ENCODE data around the gene TP53BP2. TPM values are rescaled to one million over a fixed set of nuclear protein-coding genes. Genes with fewer than 3 reads are reported as not detected.

Gene TP53BP2
- total RNA-seq, 6 donors from 2014 or later: 43.0 to 77.5 (median 61.8) TPM

DNA sequence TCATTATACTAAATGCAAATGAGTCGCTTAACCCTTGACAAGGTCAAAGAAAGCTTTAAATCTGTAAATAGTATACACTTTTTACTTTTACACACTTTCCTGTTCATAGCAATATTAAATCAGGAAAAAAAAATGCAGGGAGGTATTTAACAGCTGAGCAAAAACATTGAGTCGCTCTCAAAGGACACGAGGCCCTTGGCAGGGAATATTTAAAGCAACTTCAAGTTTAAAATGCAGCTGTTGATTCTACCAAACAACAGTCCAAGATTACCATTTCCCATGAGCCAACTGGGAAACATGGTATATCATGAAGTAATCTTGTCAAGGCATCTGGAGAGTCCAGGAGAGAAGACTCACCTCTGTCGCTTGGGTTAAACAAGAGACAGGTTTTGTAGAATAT, 70.7 kb downstream of the TP53BP2 start:
- H3K9me3 ChIP-seq: no peaks in the 10 kb centered on the region
- peaks cover 11 to 98% (median 68%) of the 10 kb centered on the region in 4 donors for H3K36me3 ChIP-seq
- peaks cover 27 to 36% (median 28%) of the 10 kb centered on the region in 4 donors for H3K4me1 ChIP-seq
- H3K27ac ChIP-seq: peak overlapping the region in 2 of 4 donors; percentile 42 to 66
- TF ChIP-seq POLR2A (IDR thresholded peaks at IDR 0.05): no peak
- no peak for DNase-seq
- H3K4me3 ChIP-seq: no peak overlapping the region
- 85 to 86% methylated on average over 4 of the region's 4 CpGs for WGBS, 2 donors
- peak in 1 of 2 donors; percentile 8 for ATAC-seq (ENCODE audit: low FRiP score in 2 of 2)
- H3K27me3 ChIP-seq: no peaks in the 10 kb centered on the region

- peaks cover 9 to 99% (median 74%) of the 10 kb centered on the region in 4 donors for H3K36me3 ChIP-seq
- H3K27ac ChIP-seq: peak overlapping the region in 2 of 4 donors; percentile 7 to 30
- WGBS, 2 donors: 96 to 98% methylated on average over 6 of the region's 6 CpGs
These were observed 71.5 kb downstream of the TP53BP2 start for GRCh38 chr1:223774134-223774814.

DNA sequence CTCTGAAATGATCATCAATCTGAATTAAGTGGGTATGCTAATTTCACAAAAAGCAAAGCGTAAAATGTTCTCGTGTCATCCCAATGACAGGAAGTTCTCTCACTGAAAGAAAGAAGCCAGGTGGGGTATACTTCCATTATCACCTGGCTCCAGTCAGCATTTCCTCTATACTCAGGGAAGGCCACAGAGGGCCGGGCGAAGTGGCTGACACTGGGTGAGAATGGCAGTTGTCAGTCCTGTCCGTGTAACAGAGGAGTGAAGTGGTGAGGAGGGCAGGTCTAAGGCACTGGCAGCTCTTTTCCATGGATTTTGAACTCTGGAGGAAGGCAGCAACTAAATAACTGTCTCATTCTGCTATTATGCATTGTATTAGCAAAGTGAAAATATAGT, 73.0 kb downstream of the TP53BP2 start:
- H3K27ac ChIP-seq: peak overlapping the region; percentile 61 to 76 (median 72)
- H3K27me3 ChIP-seq: no peaks in the 10 kb centered on the region
- DNase-seq (no peak), ATAC-seq (ENCODE audit: low FRiP score in 2 of 2) (no peak)
- peaks cover 27 to 36% (median 28%) of the 10 kb centered on the region in 4 donors for H3K4me1 ChIP-seq
- H3K36me3 ChIP-seq: peaks cover 9 to 89% (median 67%) of the 10 kb centered on the region in 4 donors
- TF ChIP-seq, protein P1, sequence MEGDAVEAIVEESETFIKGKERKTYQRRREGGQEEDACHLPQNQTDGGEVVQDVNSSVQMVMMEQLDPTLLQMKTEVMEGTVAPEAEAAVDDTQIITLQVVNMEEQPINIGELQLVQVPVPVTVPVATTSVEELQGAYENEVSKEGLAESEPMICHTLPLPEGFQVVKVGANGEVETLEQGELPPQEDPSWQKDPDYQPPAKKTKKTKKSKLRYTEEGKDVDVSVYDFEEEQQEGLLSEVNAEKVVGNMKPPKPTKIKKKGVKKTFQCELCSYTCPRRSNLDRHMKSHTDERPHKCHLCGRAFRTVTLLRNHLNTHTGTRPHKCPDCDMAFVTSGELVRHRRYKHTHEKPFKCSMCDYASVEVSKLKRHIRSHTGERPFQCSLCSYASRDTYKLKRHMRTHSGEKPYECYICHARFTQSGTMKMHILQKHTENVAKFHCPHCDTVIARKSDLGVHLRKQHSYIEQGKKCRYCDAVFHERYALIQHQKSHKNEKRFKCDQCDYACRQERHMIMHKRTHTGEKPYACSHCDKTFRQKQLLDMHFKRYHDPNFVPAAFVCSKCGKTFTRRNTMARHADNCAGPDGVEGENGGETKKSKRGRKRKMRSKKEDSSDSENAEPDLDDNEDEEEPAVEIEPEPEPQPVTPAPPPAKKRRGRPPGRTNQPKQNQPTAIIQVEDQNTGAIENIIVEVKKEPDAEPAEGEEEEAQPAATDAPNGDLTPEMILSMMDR (IDR thresholded peaks at IDR 0.05): no peak
- no peak for TF ChIP-seq EP300 (IDR thresholded peaks at IDR 0.05)
- no peak for TF ChIP-seq POLR2AphosphoS5 (IDR thresholded peaks at IDR 0.05)
- no peak for TF ChIP-seq POLR2A (IDR thresholded peaks at IDR 0.05)
- H3K9me3 ChIP-seq: no peaks in the 10 kb centered on the region
- 87 to 90% methylated on average over 5 of the region's 5 CpGs for WGBS, 2 donors
- H3K4me3 ChIP-seq: no peak overlapping the region

More at GRCh38 chr1:223774134-223774814, 71.5 kb downstream of the TP53BP2 start:
- DNase-seq: no peak
- Histone ChIP-seq H3K9me3 (no peaks in the 10 kb centered on the region), H3K4me1 (peaks cover 27 to 36% (median 28%) of the 10 kb centered on the region in 4 donors), H3K4me3 (no peak overlapping the region), H3K27me3 (no peaks in the 10 kb centered on the region)
- TF ChIP-seq POLR2A (IDR thresholded peaks at IDR 0.05) (no peak), EP300 (IDR thresholded peaks at IDR 0.05) (no peak), POLR2AphosphoS5 (IDR thresholded peaks at IDR 0.05) (no peak)
- TF ChIP-seq, protein P1 (IDR thresholded peaks at IDR 0.05): no peak
- no peak for ATAC-seq (ENCODE audit: low FRiP score in 2 of 2)

DNA sequence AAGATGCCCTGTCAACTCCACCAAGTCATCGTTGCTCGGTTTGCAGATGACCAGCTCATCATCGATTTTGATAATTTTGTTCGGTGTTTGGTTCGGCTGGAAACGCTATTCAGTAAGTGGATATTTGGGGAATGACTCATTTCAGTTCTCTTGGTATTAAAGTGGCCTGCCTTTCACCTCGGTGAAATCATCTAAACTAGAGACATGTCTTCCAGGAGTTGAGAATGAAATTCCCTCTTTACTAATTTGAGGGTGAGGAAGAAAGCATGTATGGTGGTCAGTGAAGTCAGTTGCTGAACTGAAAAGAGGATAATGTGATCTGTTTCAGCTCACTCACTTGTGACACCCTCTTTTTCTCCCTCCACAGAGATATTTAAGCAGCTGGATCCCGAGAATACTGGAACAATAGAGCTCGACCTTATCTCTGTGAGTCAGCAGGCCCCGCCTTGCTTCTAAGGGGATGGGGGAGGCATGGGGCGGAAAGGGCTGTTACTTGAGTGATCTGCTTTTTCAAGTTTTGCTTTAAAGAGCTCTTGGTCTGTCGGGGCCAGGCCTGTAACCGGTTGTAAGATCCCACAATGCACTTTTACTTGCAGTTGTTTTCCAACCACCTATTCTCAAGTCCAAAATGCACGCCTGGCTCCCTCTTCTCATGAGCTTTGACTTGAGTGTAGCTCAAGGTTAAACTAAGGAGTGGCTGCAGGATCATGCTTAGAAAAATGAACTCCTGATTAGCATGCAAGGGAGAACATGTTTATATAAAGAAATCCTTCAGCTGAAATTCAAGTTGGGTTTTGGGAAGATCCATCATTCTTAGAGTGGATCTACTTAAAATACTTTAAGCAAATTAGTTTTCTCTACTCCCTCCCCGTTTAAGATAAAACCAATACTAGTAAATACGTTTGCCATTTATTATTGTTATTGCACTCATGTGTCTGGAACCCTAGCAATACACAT, 73.7 kb downstream of the TP53BP2 start:
- peak in 1 of 2 donors; percentile 80 for DNase-seq

More for the DNA sequence above, 73.7 kb downstream of the TP53BP2 start:
- Histone ChIP-seq H3K27ac (peak overlapping the region; percentile 61 to 76 (median 72)), H3K4me1 (peaks cover 27 to 36% (median 28%) of the 10 kb centered on the region in 4 donors), H3K4me3 (no peak overlapping the region), H3K27me3 (no peaks in the 10 kb centered on the region), H3K36me3 (peaks cover 9 to 82% (median 64%) of the 10 kb centered on the region in 4 donors), H3K9me3 (no peaks in the 10 kb centered on the region)
- ATAC-seq (ENCODE audit: low FRiP score in 2 of 2): peak; percentile 89 to 90
- TF ChIP-seq, protein P1 (IDR thresholded peaks at IDR 0.05): no peak
- TF ChIP-seq POLR2AphosphoS5 (IDR thresholded peaks at IDR 0.05) (peak in 1 of 2 donors; percentile 50), EP300 (IDR thresholded peaks at IDR 0.05) (peak in 1 of 4 donors; percentile 27), POLR2A (IDR thresholded peaks at IDR 0.05) (peak in 1 of 4 donors; percentile 7)
- WGBS, 2 donors: 32 to 37% methylated on average over 15 to 16 of the region's 16 CpGs
